Measurements from ENCODE around the gene CDS2.

GRCh38 chr20:5234158-5234557 lies 107.3 kb downstream of the CDS2 start:
- TF ChIP-seq POLR2A (IDR thresholded peaks at IDR 0.05) (no peak), CTCF (IDR thresholded peaks at IDR 0.05) (no peak)
